GDM1 (cell line): Measurements from ENCODE around the gene ROBO1.
A peak's percentile ranks its signal among the peaks of the same experiment; 100 is the strongest.

Experiments used
- DNase-seq: peaks from one replicate; lab custom pipeline; 2025; lab: John Stamatoyannopoulos, UW

ROBO1 gene

DNA sequence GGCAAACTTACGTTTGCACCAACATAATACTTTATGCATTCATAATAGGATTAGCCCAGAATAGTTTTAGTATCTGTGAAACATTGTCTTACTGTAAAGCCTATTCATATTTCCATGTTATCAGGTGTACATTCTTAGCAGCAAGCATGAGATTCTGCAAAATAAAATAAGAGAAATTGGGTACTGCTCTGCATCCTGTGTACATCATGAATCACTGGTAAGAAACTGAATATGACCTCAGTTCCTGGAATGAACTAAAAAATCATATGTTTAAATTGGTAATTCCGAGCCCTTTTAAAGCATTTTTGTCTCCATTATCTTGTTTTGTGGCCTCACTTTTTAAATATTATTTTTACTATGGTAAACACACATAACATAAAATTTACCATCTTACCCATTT is 605.1 kb downstream of the ROBO1 start:
- DNase-seq: no peak

DNA sequence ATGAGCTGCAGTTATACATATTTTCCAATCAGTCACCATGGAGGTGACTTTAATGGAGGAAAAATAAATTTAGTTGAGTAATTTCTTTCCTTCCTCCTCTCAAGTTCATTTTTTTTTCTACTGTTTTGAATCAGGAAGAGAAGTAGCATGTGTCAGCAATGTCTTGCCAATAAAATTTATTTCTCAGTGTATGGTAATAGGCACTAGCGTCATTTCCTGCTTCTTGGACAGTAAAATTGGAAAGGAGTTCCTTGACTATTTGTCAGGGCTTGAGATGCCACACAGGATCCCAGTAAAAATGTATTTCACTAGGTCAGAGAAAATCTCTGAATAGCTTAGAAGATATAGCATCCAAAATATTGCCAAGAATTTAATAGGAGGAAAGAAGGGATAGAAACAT is 605.9 kb downstream of the ROBO1 start:
- DNase-seq: no peak

DNA sequence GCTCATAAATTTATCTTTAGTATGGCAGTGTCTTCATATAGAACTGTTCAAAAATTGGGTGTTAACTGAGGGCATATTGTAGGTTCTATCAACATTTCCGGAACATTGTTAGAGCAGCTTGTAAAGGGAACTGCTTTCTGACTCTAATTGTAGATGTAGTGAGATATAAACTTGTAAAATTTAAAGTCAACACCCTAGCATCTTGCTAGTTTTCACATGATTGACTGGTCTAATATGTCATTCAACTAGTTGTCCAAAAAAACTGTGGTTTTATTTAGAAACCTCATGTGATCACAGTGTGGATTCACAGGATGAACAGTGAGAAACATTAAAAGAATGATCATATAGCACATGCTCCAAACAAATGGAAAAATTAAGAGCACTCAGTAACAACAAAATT is 607.4 kb downstream of the ROBO1 start:
- DNase-seq: no peak

DNA sequence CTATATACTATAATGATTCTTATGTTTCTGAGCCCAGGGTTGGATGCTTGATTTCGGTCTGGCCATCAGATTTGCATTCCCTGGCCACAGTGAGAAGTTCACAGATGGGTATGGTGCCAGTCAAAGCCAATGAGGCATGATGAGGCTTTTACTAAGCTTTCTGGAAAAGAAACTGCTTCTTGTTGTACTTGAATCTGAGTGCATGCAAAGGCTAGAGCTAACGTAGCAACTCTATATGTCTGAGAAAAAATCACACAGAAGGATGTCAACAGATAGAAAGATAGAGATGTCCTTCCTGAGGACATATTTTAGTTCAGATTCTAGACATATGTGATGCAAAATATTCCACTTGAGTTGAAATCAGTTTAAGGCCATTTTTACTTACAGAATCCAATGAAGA is 608.1 kb downstream of the ROBO1 start:
- no peak for DNase-seq

DNA sequence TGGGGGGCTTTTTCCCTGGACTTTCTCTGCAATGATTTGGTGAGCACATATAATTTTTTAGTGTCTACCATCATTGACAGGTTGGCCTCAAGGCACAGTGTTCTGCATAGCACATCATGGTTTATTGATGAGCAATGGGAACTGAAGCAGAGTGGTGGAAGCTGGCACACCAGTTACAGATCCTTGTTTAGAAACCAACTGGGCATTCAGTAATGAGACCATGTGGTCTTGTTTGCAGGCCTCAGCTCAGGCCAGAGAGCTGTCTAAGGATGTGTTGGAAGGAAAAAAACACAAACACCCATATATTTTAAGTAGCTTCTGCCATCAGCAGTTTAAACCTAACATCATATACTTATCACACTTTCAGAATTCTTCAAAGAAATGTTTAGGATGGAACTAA is 610.6 kb downstream of the ROBO1 start:
- DNase-seq: no peak

DNA sequence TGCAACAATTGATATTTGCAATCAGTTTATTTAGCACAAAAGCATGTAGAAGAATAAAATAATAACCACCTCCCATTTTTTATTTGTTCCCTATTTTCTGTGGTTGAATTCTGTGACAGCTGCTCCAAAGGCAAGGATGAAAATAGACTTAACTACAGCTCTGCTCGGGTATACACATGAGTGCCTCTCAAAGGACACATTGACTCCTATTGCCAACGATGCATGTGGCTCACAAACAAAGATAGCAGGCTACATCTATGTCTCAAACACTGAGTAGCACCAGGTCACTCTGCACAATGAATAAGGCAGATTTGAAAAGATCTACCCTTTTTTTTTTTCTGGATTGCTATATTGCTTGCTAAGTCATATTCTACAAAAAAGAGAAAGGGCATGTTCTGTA is 612.9 kb downstream of the ROBO1 start:
- DNase-seq: no peak

DNA sequence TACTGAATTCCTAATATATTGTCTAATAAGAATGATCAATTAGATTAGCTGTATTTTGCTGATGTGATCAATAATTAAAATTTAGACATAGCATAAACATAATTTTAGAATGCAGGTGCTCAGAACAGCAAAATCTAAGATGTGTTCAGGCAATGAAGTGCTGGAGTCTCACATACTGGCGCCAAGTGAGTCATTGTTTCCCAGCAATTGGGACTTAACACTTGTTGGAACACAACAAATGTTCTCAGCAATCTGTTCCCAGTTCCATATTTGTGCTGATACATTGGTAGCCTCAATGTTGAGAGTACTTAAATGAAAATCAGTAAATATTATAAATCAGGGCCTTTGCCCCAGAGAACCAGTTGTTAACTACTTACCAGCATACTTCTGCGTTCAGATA is 619.0 kb downstream of the ROBO1 start:
- DNase-seq: no peak

DNA sequence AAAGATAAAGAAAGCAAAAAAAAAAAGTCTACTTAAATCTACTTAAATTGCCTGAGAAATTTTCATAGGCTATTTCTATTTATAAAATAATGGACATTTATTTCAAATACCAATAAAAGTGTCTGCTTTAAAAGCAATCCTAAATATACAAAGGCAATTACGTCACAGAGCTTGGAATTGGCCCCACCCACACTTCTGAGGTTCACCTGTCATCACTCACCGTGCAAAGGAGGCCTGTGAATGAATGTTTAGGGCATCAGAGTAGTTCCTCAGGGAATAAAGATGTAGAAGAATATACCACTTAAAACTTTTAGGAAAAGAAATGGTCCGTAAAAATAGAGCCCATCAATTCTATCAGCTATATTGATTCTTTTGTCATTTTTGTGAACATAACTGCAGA is 621.8 kb downstream of the ROBO1 start:
- DNase-seq: no peak

DNA sequence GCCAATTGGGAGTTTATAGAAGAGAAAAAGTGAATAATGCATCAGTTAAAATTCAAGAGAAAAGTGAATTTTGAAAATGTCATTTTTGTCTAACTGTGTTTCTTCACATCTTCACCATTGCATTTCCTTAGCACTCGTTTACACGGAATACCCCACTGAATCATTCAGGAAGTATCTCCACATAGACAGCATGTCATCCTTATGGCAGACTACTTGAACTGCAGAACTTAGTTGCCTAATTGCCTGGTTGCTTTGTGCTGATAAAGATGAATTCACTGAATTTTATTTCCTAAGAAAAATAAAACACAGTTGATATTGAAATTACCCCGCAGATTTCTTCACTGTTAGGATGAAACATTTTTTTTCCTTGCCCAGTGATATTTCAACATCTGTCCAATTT is 627.1 kb downstream of the ROBO1 start:
- no peak for DNase-seq

DNA sequence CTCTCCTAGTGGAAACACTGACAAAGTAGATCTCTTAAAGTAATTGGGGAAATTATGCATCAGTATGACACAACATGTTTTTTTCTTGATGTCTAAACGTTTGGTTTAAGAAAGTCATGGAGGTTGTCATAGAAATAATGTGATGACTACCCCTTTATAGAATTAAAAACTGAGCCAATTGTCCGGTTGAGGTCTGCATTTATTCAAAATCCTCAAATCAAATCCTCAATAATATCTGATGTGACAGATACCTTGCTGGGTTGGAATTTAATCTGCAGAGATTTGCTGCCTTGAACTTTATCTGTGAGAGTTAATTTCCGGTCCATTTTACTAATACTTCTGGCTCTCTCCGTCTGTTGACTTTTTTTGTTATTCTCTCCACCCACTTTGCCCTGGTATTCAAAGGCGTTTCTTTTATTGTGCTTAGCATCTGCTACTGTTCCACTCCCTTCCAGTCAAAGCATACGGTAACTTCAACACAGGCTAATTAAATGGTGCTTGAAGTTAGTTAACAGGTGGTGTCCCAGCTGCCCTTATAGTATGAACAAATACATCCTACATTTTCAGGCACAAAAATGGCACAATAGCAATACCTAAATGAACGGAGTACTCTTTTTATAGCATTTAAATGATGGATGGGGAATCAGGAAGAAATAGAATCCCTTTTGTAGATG is 628.3 kb downstream of the ROBO1 start:
- DNase-seq: no peak

DNA sequence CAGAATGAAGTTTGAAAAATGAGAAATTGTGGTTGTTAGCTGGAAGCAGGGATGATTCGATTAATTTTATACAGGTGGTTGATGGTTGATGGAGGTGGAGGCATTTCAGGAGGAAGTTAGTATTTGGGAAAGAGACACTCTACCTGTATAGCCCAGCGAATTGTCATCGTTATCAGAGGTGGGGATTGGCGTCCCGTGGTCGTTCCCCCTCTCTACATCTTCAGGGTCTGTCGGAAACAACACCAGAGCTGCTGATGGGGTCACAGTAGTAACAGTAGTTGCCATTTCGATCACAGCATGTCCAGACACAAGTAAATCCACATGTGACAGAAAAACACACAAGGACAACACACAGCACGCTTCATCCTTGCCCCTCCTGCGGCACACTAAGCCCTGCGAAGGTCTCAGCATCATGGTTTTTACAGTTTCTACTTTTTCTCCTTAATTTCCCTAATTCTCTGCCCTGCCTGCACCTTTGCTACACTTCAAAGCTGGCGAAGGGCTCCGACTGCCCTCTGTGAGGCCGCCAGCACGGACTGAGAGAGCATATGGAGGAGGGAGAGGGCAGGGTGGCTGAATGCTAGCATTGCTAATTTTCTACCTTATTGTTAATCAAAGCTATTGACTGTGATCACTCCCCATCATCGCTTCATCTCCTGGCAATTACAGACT is 642.3 kb downstream of the ROBO1 start:
- no peak for DNase-seq

DNA sequence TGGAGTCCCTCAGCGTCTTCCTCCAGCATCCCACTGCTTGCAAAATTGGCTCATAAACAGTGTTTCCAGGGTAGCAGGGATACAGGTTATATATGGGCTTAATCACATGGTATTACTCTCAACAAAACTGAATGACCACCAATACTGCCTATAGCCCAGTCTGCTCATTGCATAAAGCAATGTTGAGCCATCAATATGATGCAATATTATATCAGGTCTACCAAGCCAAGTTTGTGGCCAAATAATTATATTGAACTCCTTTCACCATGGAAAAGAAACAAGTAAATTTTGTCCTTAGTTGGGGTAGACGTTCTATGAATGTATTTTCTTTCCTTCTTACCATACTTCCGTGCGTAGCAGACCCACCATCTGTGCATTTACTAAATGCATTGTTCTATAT is 652.3 kb downstream of the ROBO1 start:
- no peak for DNase-seq

DNA sequence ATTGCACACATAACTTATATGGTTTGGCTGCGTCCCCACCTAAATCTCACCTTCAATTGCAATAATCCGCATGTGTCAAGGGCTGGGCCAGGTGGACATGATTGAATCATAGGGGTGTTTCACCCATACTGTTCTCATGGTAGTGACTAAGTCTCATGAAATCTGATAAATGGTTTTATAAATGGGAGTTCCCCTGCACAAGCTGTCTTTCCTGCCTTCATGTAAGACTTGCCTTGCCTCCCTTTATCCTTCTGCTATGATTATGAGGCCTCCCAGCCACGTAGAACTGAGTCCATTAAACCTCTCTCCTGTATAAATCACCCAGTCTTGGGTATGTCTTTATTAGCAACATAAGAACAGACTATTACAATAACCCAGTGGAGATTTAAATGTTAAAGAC is 653.9 kb downstream of the ROBO1 start:
- no peak for DNase-seq

DNA sequence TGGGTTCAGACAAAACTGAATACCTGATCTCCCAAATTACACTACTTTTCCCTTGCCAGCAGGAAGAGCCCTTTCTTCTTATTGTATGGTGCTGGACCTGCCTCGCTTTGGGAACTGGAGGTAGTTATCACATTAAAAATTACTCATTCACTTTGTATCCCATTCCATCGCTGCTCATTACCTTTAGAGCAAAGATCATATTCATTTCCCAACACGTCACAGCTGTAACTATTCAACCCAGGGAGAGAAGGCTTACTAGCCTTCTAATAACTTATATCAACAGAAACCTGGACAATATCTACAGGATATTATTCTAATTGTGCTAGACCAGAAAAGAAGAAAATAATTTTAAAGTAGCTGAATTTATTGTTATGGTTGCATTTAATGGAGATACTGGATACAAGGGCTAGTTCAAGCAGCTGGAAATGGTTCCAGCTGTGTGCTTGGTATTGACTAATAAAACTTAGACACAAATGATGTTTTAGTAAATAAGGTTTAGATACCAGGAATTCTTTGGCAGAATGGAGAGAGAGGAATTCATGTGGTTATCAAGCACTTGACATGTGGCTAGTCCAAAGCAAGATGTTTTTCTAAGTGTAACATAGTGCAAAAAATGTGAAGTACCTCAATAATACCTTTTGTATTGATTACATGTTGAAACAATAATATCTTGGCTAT is 656.3 kb downstream of the ROBO1 start:
- no peak for DNase-seq

DNA sequence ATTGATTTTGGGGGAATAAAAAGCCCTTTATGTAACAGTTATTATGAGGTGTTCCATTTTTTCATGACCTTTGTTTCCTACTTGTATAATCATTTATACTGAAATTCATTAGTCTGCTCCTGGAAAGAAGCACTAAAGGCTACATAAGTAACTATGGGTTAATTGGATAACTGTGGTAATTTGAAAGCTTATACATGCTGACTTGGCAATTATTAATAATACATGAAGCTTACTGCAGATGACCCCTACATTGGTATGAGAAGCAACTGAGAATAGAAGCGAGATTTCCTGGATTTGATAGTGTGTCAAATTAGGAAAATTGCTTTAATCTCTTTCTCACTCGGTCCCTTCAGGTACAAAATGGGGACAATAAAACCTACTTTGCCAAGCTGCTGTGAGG is 658.0 kb downstream of the ROBO1 start:
- no peak for DNase-seq

DNA sequence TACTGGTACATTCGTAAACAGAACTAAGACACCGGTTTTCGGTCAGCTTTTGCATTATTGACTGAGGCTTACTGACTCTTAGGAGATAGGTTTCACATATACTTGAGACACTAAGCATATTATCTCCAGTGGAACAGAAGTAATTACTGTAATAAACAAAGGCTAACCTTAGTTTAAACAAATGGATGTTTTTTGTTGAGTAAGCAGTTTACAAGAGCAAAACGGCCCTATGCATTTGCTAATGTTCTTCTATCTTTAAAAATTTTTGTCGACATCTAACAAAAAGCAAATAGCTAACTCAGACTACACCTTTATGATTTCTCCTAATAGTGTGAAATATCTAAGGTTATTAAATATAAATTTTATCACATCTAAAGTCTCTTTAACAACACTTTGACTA is 664.5 kb downstream of the ROBO1 start:
- no peak for DNase-seq

DNA sequence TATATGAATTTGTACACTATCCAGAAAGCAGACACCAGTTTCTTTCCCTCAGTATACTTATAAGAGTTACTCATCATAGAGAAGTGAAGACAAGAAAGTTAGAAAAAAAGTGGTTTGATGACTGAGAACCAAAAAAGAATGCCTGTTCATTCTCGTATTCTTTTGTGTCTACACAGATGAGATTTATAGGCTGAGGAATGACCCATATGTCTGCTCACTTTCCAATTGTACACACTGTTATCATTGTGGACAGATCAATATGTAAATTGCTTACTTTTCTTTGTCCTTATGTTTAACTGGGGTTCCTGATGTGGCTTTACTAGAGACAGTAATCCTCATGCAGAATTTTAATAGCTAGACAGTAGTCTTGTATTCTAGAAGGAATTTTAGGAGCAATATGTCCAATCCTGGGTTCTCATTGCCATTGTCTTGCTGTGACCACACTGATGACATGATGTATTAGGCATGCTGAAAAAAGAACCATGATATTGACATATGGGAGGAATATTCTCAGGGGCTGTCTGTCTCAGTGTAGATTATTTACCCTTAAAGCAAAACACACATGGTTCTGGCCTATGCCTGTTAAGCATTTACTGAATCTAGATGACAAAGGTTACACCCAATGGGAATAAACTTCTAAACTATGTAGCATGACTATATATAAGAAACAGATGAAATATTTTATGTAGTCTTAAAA is 669.7 kb downstream of the ROBO1 start:
- no peak for DNase-seq

DNA sequence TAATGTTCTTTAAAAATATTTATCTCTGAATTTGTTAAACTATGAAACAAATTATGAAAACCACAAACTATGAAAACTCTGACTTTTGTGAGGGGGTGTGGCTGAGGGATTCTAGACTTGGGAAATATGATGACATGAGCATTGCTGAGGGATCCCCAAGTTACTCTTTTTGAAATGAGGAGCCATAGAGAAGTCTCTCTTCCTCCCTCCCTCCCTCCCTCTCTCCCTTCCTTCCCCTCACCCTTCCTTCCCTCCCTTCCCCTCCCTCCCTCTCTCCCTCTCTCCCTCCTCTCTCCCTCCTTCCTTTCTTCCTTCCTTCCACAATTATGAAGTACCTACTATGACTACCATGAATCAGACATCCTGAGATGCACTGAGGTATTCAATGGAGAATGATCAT is 673.1 kb downstream of the ROBO1 start:
- no peak for DNase-seq

DNA sequence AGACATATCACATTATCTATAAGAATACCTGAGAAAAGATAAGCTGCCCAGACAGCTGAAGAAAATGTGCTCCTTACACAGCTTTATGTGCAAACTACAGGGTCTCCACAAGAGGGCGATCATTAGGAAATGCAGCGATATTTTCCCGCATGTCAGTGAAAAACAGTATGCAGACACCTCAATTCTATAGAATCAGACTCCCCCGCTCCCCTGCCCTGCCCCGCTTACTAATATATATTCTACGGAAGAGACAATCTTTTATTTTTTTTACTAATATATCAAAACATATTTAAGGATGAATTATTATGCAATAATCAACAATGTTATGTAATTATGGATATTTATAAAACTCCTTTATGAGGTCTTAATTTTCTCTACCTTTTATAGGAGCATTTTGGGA is 681.3 kb downstream of the ROBO1 start:
- peak; percentile 34 for DNase-seq

DNA sequence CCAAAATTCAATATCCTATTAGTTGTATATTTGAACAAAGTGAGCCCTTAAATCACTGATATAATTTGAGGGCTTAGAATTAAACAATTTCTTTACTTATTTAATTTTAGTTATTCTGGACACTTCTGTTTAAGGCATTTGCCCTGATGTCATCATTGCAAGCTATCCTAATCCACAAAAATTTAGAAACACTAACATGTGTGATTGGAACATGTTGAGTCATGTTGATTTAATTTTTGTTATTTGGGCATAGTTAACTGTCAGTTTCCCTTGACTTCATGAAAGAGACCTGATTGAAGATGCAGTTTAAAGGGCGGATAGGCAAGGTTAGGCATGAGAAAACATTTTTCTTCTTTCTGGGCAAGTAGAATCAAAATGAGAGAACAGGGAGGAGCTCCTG is 682.6 kb downstream of the ROBO1 start:
- DNase-seq: no peak

DNA sequence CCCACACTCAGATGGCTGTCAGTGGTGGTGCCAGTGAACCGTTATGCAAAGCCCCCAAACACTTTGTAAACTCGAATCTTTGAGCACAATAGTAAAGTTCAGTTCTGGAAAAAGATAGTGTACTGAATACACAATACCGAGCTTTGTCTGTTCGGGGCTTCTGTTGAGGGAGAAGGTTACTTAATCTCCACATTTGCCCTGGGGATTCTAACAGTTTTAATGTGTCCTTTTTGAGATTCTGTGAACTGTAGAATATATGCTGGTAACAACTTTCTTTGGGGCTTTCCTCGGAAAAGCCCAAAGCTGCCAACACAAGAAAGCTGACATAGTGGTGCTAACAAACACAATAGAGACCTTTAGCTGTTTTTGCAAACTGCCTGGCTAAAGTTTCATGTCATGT is 686.5 kb downstream of the ROBO1 start:
- DNase-seq: no peak

DNA sequence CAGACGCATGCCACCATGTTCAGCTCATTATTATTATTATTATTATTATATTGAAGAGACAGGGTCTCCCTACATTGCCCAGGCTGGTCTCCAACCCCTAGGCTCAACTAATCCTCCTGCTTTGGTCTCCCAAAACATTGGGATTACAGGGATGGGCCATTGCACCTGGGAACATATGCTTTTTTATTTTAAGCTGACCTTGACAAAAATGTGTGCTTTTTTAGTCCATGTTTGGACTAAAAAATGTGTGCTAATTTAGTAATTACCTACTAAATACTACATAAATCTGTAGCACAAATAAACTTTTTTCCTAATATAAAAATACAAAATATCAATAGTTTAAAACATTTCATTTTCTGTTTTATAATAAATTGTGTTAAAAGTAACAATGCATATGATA is 693.2 kb downstream of the ROBO1 start:
- no peak for DNase-seq

DNA sequence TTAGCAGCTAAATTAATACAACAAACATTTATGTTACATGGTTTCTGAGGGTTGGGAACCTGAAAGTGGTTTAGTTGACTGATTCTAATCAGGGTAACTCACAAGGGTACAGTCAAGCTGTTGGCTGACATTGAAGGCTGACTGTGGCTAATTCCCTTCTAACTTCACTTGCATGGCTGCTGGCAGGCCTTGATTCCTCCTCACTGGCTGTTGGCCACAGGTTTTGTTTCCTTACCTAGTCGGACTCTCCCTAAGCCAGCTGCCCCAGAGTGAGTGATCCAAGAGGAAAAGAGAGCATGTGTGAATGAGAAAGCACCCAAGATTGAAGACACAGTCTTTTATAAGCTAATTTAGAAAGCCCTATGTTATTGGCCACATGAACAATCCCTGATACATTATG is 700.1 kb downstream of the ROBO1 start:
- no peak for DNase-seq
